ENCODE data around the gene ASB16.

DNA sequence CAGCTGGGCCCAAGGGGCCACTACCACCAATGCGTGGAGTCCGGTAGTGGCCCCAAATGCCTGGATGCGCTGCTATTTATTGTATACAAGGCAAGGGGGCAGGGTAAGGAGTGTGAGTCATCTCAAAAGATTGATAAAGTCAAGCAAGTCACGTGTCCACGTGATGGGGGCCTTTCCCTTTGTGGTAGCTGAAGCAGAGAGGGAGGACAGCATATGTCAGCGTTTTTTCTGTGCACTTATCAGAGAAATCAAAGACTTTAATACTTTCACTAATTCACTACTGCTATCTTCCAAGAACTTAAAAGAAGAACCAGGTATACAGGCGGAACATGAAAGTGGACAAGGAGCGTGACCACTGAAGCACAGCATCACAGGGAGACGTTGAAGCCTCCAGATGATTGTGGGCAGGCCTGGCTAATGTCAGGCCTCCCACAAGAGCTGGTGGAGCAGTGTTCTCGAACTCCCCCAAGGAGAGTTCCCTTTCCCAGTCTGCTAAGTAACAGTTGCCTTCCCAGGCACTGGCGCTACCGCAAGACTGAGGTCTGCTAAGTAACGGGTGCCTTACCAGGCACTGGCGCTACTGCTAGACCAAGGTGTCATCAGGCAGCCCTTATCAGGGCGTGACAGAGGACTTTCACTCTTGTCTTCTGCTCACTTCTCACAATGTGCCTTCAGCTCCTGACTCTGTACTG lies 10.8 kb upstream of the ASB16 start:
- TF ChIP-seq, protein P1, sequence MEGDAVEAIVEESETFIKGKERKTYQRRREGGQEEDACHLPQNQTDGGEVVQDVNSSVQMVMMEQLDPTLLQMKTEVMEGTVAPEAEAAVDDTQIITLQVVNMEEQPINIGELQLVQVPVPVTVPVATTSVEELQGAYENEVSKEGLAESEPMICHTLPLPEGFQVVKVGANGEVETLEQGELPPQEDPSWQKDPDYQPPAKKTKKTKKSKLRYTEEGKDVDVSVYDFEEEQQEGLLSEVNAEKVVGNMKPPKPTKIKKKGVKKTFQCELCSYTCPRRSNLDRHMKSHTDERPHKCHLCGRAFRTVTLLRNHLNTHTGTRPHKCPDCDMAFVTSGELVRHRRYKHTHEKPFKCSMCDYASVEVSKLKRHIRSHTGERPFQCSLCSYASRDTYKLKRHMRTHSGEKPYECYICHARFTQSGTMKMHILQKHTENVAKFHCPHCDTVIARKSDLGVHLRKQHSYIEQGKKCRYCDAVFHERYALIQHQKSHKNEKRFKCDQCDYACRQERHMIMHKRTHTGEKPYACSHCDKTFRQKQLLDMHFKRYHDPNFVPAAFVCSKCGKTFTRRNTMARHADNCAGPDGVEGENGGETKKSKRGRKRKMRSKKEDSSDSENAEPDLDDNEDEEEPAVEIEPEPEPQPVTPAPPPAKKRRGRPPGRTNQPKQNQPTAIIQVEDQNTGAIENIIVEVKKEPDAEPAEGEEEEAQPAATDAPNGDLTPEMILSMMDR (IDR thresholded peaks at IDR 0.05): no peak
- no peak for TF ChIP-seq POLR2A (IDR thresholded peaks at IDR 0.05)
